Activated T-helper 2 cell treated with anti-CD3 and anti-CD28 coated beads, Interferon-gamma antibody, Interleukin-2, Interleukin-4, amounts not matched to agents 10 μg/mL and 5 μg/mL and 100 μg/mL, durations not matched to agents 14 hours and 24 hours and 36 hours (primary cell): ENCODE results near the gene PSMA6. TPM values are rescaled to one million over a fixed set of nuclear protein-coding genes. Genes with fewer than 3 reads are reported as not detected.
"Not testable (repeated sequence)": the region's sequence is repeated elsewhere in the genome, so short reads cannot be mapped to it uniquely, and the experiment has no call there.

ENCODE experiments used
- DNase-seq: peaks from one replicate; pipeline ENCODE4 v3.0.0; 2021; ENCODE audit warnings: low spot score
- H3K27ac Mint-ChIP-seq: one replicate; pipeline ENCODE4 v1.8.0; 2021; ENCODE audit warnings: mixed read lengths
- H3K27me3 Mint-ChIP-seq: one replicate; pipeline ENCODE4 v1.8.0; 2021; ENCODE audit warnings: low read depth, mixed read lengths
- H3K36me3 Mint-ChIP-seq: one replicate; pipeline ENCODE4 v1.8.0; 2021; ENCODE audit warnings: low read depth, mixed read lengths
- H3K4me1 Mint-ChIP-seq: one replicate; pipeline ENCODE4 v1.8.0; 2021; ENCODE audit warnings: low read depth, mixed read lengths
- H3K4me3 Mint-ChIP-seq: one replicate; pipeline ENCODE4 v1.8.0; 2021; ENCODE audit warnings: low read depth, mild to moderate bottlenecking, moderate library complexity, mixed read lengths
- H3K9me3 Mint-ChIP-seq: one replicate; pipeline ENCODE4 v1.8.0; 2021; ENCODE audit warnings: mixed read lengths
- intact Hi-C: fragments of 100-400 bp; cut with micrococcal nuclease; formaldehyde crosslinking; loops from one replicate; pipeline ENCODE4 v1.15.1; 2023
- total RNA-seq: library from RNA; stranded (reverse); gene quantifications from 2 replicates; pipeline ENCODE4 v1.2.3, GENCODE V29; 2022

PSMA6 gene
- 396 and 397 TPM in 2 replicates for total RNA-seq

GRCh38 chr14:35292051-35292769 lies at the start of gene PSMA6:
PSMA6 (plus strand) TSS chr14:35292382; CDS start chr14:35292477, 95 bp downstream.
- H3K4me1 Mint-ChIP-seq: peaks cover 44% of the 10 kb centered on the region
- peaks cover 40% of the 10 kb centered on the region for H3K36me3 Mint-ChIP-seq
- peak; percentile 99 for DNase-seq
- intact Hi-C loops: loop anchor here (1.0 to 5.0 kb wide), 9 partner anchors 10 to 535 kb away; partner anchors contain the start of genes BRMS1L and PRORP
- no peaks in the 10 kb centered on the region for H3K9me3 Mint-ChIP-seq
- H3K27ac Mint-ChIP-seq: peak within 1 kb of the TSS; percentile 96
- H3K4me3 Mint-ChIP-seq: peak within 1 kb of the TSS; percentile 99
- H3K27me3 Mint-ChIP-seq: no peaks in the 10 kb centered on the region

GRCh38 chr14:35242599-35243311 lies 49.4 kb upstream of the PSMA6 start:
- no peak for DNase-seq
- Mint-ChIP-seq H3K27me3 (no peaks in the 10 kb centered on the region), H3K36me3 (peaks cover 9% of the 10 kb centered on the region), H3K9me3 (no peaks in the 10 kb centered on the region), H3K4me1 (peaks cover 7% of the 10 kb centered on the region), H3K27ac (no peak overlapping the region), H3K4me3 (no peak overlapping the region)
- intact Hi-C loops: no loop called here

GRCh38 chr14:35243956-35244355 lies 48.2 kb upstream of the PSMA6 start:
- no peaks in the 10 kb centered on the region for H3K27me3 Mint-ChIP-seq
- intact Hi-C loops: no loop called here
- H3K36me3 Mint-ChIP-seq: peaks cover 14% of the 10 kb centered on the region
- no peak overlapping the region for H3K27ac Mint-ChIP-seq
- H3K4me1 Mint-ChIP-seq: peaks cover 14% of the 10 kb centered on the region
- no peak overlapping the region for H3K4me3 Mint-ChIP-seq
- DNase-seq: no peak
- no peaks in the 10 kb centered on the region for H3K9me3 Mint-ChIP-seq

- no peak for DNase-seq
- intact Hi-C loops: no loop called here
- Mint-ChIP-seq H3K9me3 (no peaks in the 10 kb centered on the region), H3K27me3 (no peaks in the 10 kb centered on the region), H3K27ac (no peak overlapping the region), H3K4me3 (no peak overlapping the region), H3K36me3 (peaks cover 12% of the 10 kb centered on the region), H3K4me1 (peaks cover 12% of the 10 kb centered on the region)
Observed at GRCh38 chr14:35244542-35244941, 47.6 kb upstream of the PSMA6 start.

- Mint-ChIP-seq H3K27me3 (no peaks in the 10 kb centered on the region), H3K27ac (no peak overlapping the region), H3K4me3 (no peak overlapping the region), H3K9me3 (no peaks in the 10 kb centered on the region), H3K4me1 (peaks cover 12% of the 10 kb centered on the region), H3K36me3 (peaks cover 12% of the 10 kb centered on the region)
- no peak for DNase-seq
- intact Hi-C loops: no loop called here
Observed at GRCh38 chr14:35245051-35245450, 47.1 kb upstream of the PSMA6 start.

GRCh38 chr14:35247777-35248475 lies 44.3 kb upstream of the PSMA6 start:
- Mint-ChIP-seq H3K4me1 (peaks cover 20% of the 10 kb centered on the region), H3K9me3 (no peaks in the 10 kb centered on the region), H3K27me3 (no peaks in the 10 kb centered on the region), H3K4me3 (no peak overlapping the region), H3K27ac (no peak overlapping the region), H3K36me3 (peaks cover 21% of the 10 kb centered on the region)
- DNase-seq: no peak
- intact Hi-C loops: no loop called here

GRCh38 chr14:35248476-35248788 lies 43.8 kb upstream of the PSMA6 start:
- Mint-ChIP-seq H3K36me3 (peaks cover 21% of the 10 kb centered on the region), H3K27me3 (no peaks in the 10 kb centered on the region), H3K4me3 (no peak overlapping the region), H3K27ac (no peak overlapping the region), H3K4me1 (peaks cover 23% of the 10 kb centered on the region), H3K9me3 (no peaks in the 10 kb centered on the region)
- intact Hi-C loops: no loop called here
- DNase-seq: no peak

- H3K27ac Mint-ChIP-seq: no peak overlapping the region
- H3K4me3 Mint-ChIP-seq: no peak overlapping the region
- no peak for DNase-seq
- no peaks in the 10 kb centered on the region for H3K27me3 Mint-ChIP-seq
- peaks cover 22% of the 10 kb centered on the region for H3K36me3 Mint-ChIP-seq
- intact Hi-C loops: no loop called here
- H3K9me3 Mint-ChIP-seq: no peaks in the 10 kb centered on the region
- H3K4me1 Mint-ChIP-seq: peaks cover 35% of the 10 kb centered on the region
Observed at GRCh38 chr14:35250319-35250718, 41.9 kb upstream of the PSMA6 start.

GRCh38 chr14:35252451-35252868 lies 39.7 kb upstream of the PSMA6 start:
- Mint-ChIP-seq H3K9me3 (no peaks in the 10 kb centered on the region), H3K4me3 (no peak overlapping the region), H3K4me1 (peaks cover 40% of the 10 kb centered on the region), H3K27me3 (no peaks in the 10 kb centered on the region), H3K36me3 (peaks cover 22% of the 10 kb centered on the region), H3K27ac (peak overlapping the region; percentile 60)
- intact Hi-C loops: loop anchor here (2.0 kb wide), 1 partner anchor 34 kb away; no protein-coding TSS in a partner anchor
- no peak for DNase-seq

GRCh38 chr14:35253056-35253455 lies 39.1 kb upstream of the PSMA6 start:
- peaks cover 22% of the 10 kb centered on the region for H3K36me3 Mint-ChIP-seq
- H3K4me1 Mint-ChIP-seq: peaks cover 41% of the 10 kb centered on the region
- not testable (repeated sequence) for H3K27me3 Mint-ChIP-seq, H3K9me3 Mint-ChIP-seq, DNase-seq, H3K4me3 Mint-ChIP-seq
- intact Hi-C loops: loop anchor here (2.0 kb wide), 1 partner anchor 34 kb away; no protein-coding TSS in a partner anchor
- peak overlapping the region; percentile 60 for H3K27ac Mint-ChIP-seq

- Mint-ChIP-seq H3K4me1 (peaks cover 41% of the 10 kb centered on the region), H3K36me3 (peaks cover 17% of the 10 kb centered on the region), H3K27ac (peak overlapping the region; percentile 15)
- DNase-seq, H3K4me3 Mint-ChIP-seq, H3K9me3 Mint-ChIP-seq, H3K27me3 Mint-ChIP-seq: not testable (repeated sequence)
- intact Hi-C loops: loop anchor here (2.0 kb wide), 1 partner anchor 39 kb away; the partner anchor contains the start of gene PSMA6
Observed at GRCh38 chr14:35254034-35254622, 38.1 kb upstream of the PSMA6 start.

- peaks cover 43% of the 10 kb centered on the region for H3K4me1 Mint-ChIP-seq
- DNase-seq: no peak
- intact Hi-C loops: loop anchor here (2.0 kb wide), 1 partner anchor 38 kb away; the partner anchor contains the start of gene PSMA6
- peak overlapping the region; percentile 30 for H3K27ac Mint-ChIP-seq
- no peaks in the 10 kb centered on the region for H3K9me3 Mint-ChIP-seq
- H3K27me3 Mint-ChIP-seq: no peaks in the 10 kb centered on the region
- H3K36me3 Mint-ChIP-seq: peaks cover 17% of the 10 kb centered on the region
- H3K4me3 Mint-ChIP-seq: peak overlapping the region; percentile 5
Observed at GRCh38 chr14:35254736-35255135, 37.4 kb upstream of the PSMA6 start.
